ENCODE measurements around the gene MYO7A.

GRCh38 chr11:77112641-77113381 is 15.2 kb upstream of the MYO7A start:
- TF ChIP-seq CTCF (IDR thresholded peaks at IDR 0.05), result no peak
- no peak for TF ChIP-seq EP300 (IDR thresholded peaks at IDR 0.05)
- TF ChIP-seq POLR2AphosphoS5 (IDR thresholded peaks at IDR 0.05), result no peak
- no peak for TF ChIP-seq POLR2A (IDR thresholded peaks at IDR 0.05)
